Cardiac ventricle fibroblast (primary cell): ENCODE data around the gene OSGEPL1. TPM values are rescaled to one million over a fixed set of nuclear protein-coding genes. Genes with fewer than 3 reads are reported as not detected.

Experiments
- total RNA-seq: library from RNA; depleted of rRNA; stranded (reverse); fragments of >200 nt; gene quantifications from 2 replicates; pipeline ENCODE4 v1.2.3, GENCODE V29; 2015

The OSGEPL1 gene
- total RNA-seq: 3.2 and 5.6 TPM in 2 replicates

GRCh38 chr2:189762551-189763298 is at the start of gene OSGEPL1:
Gene OSGEPL1, minus strand, starts transcription at chr2:189762792. Its CDS starts 1,152 bp downstream, at chr2:189761640.

GRCh38 chr2:189783927-189784867 is 21.6 kb upstream of the OSGEPL1 start, which contains the start of the genes ORMDL1 and PMS1:
Gene ORMDL1, minus strand, starts transcription at chr2:189784339. Its CDS starts 1,744 bp downstream, at chr2:189782595.
Gene PMS1, plus strand, starts transcription at chr2:189784450. Its CDS starts 7,360 bp downstream, at chr2:189791810.

Other genes starting within 250 kb of the OSGEPL1 start
- 19.7 and 21.3 TPM in 2 replicates for gene SLC40A1, start 182.0 kb downstream of the OSGEPL1 start, total RNA-seq
- gene ASNSD1, start 101.3 kb downstream of the OSGEPL1 start, total RNA-seq: 33.3 and 44.9 TPM in 2 replicates
- 1.4 and 5.7 TPM in 2 replicates for gene ANKAR, start 88.1 kb downstream of the OSGEPL1 start, total RNA-seq
- 49.0 and 68.4 TPM in 2 replicates for gene ORMDL1, start 21.5 kb upstream of the OSGEPL1 start, total RNA-seq
- gene PMS1, start 21.7 kb upstream of the OSGEPL1 start, total RNA-seq: 8.4 and 9.7 TPM in 2 replicates